Activated naive CD4-positive, alpha-beta T cell treated with anti-CD3 and anti-CD28 coated beads for 36 hours (primary cell): ENCODE data around the gene UBAP1L. TPM values are rescaled to one million over a fixed set of nuclear protein-coding genes. Genes with fewer than 3 reads are reported as not detected.

Experiments used
- CTCF ChIA-PET: fragments of 350-600 bp; sonication (Branson Sonifier 250); formaldehyde crosslinking; loops from one replicate; lab custom pipeline; 2021; ENCODE audit warnings: antibody characterized with exemption; lab: Charles Lee
- DNase-seq: peaks from one replicate; pipeline ENCODE4 v3.0.0-alpha.2; 2020
- H3K27ac Mint-ChIP-seq: one replicate; pipeline ENCODE4 v1.8.0; 2021; ENCODE audit warnings: mild to moderate bottlenecking, mixed read lengths
- H3K27me3 Mint-ChIP-seq: one replicate; pipeline ENCODE4 v1.8.0; 2021; ENCODE audit warnings: low read depth, mixed read lengths
- H3K36me3 Mint-ChIP-seq: one replicate; pipeline ENCODE4 v1.8.0; 2021; ENCODE audit warnings: low read depth, mixed read lengths
- H3K4me1 Mint-ChIP-seq: one replicate; pipeline ENCODE4 v1.8.0; 2021; ENCODE audit warnings: low read depth, mixed read lengths
- H3K4me3 Mint-ChIP-seq: one replicate; pipeline ENCODE4 v1.8.0; 2021; ENCODE audit warnings: mild to moderate bottlenecking, moderate library complexity, mixed read lengths
- H3K9me3 Mint-ChIP-seq: one replicate; pipeline ENCODE4 v1.8.0; 2021; ENCODE audit warnings: mixed read lengths
- intact Hi-C: fragments of 100-400 bp; cut with micrococcal nuclease; formaldehyde crosslinking; loops from one replicate; pipeline ENCODE4 v1.15.1; 2023
- total RNA-seq, 2 experiments: library from RNA; stranded (reverse); gene quantifications; one replicate each; pipeline ENCODE4 v1.2.3, GENCODE V29; 2021

The UBAP1L gene
- total RNA-seq, 2 experiments from 2014 or later: 1.6 to 1.9 TPM

DNA sequence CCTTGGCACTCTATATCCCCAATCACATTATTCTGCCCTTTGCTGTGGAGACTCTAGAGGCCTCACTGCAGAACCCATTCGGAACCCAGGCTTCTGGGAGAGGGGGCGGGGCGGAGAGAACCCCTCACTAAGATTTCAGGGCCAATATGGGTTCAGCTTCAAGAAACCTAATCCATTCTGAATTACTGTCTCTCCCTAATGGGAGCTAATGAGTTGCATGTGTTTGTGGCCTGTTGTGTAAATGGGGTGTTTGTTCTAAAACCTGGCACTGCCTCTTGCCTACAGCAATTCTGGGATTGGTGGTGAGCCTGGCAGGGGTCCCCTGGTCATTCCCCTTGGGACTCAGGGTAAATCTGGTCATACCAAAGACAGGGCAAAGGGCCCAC lies 46.6 kb downstream of the UBAP1L start:
- peaks cover 9% of the 10 kb centered on the region for H3K4me1 Mint-ChIP-seq
- CTCF ChIA-PET: interaction anchor here (1.2 kb wide), 1 partner anchor 8 kb away, joined by 3 read pairs; no protein-coding TSS in a partner anchor
- peaks cover 26% of the 10 kb centered on the region for H3K27me3 Mint-ChIP-seq
- H3K4me3 Mint-ChIP-seq: no peak overlapping the region
- no peaks in the 10 kb centered on the region for H3K9me3 Mint-ChIP-seq
- intact Hi-C loops: no loop called here
- no peak overlapping the region for H3K27ac Mint-ChIP-seq
- no peak for DNase-seq
- H3K36me3 Mint-ChIP-seq: no peaks in the 10 kb centered on the region

DNA sequence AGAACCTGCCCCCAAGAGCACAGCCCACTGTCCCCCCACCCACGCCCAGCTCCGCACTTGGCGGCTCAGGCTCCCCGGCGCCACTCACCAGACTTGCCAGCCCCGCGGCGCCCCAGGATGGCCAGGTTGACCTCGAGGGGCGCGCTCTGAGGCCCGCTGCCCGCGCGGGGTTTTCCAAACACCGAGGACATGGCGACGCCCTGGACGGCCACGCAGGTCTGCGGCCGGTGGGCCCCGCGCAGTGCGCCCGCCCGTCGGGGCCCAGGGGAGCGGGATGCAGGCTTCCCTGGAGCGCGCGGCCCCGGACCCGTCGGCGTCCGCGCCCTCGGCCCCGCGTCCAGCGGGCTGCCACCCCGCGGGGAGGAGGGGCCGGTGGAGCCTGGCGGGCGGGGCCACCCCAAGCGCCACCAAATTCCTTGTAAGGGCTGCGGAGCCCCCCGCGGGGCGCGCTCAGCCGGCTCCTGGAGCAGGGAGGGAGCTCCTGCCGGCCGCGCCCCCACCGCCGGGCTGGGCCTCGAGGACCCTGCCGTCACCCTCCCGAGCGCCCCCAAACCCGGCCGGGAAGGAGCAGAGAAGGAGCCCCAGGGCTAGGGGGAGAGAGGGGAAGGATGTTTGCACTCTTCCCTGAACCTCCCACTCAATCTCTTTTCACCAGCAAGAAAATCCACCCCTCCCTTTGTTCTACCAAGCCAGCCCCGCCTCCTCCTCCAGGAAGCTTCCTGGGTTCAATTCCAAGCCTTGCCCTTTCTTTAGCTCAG lies 47.2 kb downstream of the UBAP1L start, which contains the start of gene RASL12:
Gene RASL12, minus strand, starts transcription at position 347 of the 758 bp plus-strand sequence. Its CDS starts 156 bp downstream, at position 191.
- Mint-ChIP-seq H3K4me1 (peaks cover 9% of the 10 kb centered on the region), H3K27ac (no peak within 1 kb of the TSS), H3K4me3 (peak within 1 kb of the TSS; percentile 30), H3K9me3 (no peaks in the 10 kb centered on the region), H3K36me3 (no peaks in the 10 kb centered on the region), H3K27me3 (peaks cover 26% of the 10 kb centered on the region)
- CTCF ChIA-PET: interaction anchor here (0.9 to 1.2 kb wide), 2 partner anchors 8 to 11 kb away, joined by 3 to 4 read pairs; no protein-coding TSS in a partner anchor
- DNase-seq: no peak
- intact Hi-C loops: no loop called here

DNA sequence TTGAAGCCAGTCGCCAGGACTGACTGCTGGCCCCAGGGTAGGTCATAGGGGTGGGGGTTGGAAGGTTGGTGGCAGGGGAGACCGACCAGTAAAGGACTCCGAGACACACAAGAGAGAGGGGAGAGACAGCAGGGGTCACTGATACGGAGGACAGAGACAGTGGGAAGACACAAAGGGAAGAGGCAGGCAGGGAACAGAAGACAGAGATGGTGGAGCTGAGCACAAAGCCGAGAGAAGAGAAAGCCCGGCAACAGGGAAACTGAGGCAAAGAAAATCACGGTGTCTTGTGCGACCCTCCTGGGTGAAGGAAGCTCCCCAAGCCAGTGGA lies 47.7 kb downstream of the UBAP1L start:
- no peak overlapping the region for H3K27ac Mint-ChIP-seq
- no peaks in the 10 kb centered on the region for H3K36me3 Mint-ChIP-seq
- H3K4me1 Mint-ChIP-seq: peaks cover 9% of the 10 kb centered on the region
- intact Hi-C loops: no loop called here
- DNase-seq: no peak
- peaks cover 26% of the 10 kb centered on the region for H3K27me3 Mint-ChIP-seq
- CTCF ChIA-PET: interaction anchor here (0.9 to 1.2 kb wide), 2 partner anchors 9 to 11 kb away, joined by 3 to 4 read pairs; no protein-coding TSS in a partner anchor
- no peaks in the 10 kb centered on the region for H3K9me3 Mint-ChIP-seq
- H3K4me3 Mint-ChIP-seq: peak overlapping the region; percentile 30

DNA sequence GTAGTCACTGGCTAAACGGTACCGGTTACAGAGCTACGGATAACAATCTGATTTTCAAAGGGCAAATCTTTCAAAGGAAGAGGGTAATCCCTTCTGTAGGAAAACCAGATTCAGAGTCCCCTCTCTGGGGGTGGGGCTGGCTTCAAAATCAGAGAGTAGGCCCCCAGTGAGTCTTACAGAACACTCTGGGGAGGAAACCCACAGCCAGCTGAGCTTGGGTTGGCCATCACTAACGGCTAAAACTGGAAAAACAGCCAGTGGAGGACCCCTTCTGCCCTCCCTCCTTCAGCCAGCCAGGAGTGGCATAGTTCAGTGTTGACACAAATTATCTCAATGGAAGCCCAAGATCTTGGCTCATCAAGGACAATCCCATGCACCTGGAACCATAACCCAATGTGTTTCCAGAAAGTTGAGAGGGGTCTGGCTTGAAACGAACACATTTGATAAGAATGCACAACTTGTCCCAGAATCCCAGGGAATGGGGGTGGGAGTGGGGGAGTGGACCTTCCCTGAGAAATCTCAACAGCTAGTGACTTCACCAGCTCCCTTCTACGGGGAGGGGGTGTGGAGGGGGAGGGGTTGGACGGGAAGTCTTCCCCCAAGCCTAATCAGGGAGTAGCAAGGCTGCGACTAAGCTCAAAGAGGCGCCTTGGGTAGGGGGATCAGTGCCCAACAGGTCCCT lies 48.2 kb downstream of the UBAP1L start:
- no peak for DNase-seq
- peaks cover 26% of the 10 kb centered on the region for H3K27me3 Mint-ChIP-seq
- H3K9me3 Mint-ChIP-seq: no peaks in the 10 kb centered on the region
- intact Hi-C loops: no loop called here
- CTCF ChIA-PET: interaction anchor here (0.6 to 1.2 kb wide), 4 partner anchors 9 to 300 kb away, joined by 3 to 4 read pairs (median 4); no protein-coding TSS in a partner anchor
- H3K36me3 Mint-ChIP-seq: no peaks in the 10 kb centered on the region
- H3K4me1 Mint-ChIP-seq: peaks cover 9% of the 10 kb centered on the region
- H3K4me3 Mint-ChIP-seq: no peak overlapping the region
- no peak overlapping the region for H3K27ac Mint-ChIP-seq

DNA sequence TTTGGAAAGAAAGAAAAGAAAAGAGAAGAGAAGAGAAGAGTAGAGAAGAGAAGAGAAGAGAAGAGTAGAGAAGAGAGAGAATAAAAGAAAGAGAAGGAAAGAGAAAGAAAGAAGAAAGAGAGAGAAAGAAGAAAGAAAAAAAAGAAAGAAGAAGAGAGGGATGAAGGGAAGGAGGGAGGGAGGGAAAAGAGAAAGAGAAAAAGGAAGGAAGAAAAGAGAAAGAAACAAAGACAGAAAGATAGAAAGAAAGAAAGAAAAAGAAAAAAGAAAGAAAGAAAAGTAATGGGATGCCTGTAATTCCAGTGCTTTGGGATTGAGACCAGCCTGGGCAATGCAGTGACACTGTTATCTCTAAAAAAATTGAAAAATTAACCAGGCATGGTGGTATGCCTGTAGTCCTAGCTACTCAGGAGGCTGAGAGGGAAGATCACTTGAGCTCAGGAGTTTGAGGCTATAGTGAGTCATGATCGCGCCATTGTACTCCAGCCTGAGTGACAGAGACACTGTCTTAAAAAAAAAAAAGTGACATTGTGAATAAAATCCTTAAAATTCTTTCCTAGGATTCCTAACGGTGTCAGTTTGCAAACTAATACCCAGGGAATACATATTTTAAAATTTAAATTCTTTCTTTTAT lies 48.9 kb downstream of the UBAP1L start:
- Mint-ChIP-seq H3K36me3 (no peaks in the 10 kb centered on the region), H3K4me1 (peaks cover 9% of the 10 kb centered on the region), H3K27me3 (peaks cover 26% of the 10 kb centered on the region), H3K4me3 (no peak overlapping the region), H3K27ac (no peak overlapping the region), H3K9me3 (no peaks in the 10 kb centered on the region)
- intact Hi-C loops: no loop called here
- CTCF ChIA-PET: interaction anchor here (0.6 to 1.0 kb wide), 3 partner anchors 32 to 651 kb away, joined by 3 to 4 read pairs (median 3); no protein-coding TSS in a partner anchor
- no peak for DNase-seq

DNA sequence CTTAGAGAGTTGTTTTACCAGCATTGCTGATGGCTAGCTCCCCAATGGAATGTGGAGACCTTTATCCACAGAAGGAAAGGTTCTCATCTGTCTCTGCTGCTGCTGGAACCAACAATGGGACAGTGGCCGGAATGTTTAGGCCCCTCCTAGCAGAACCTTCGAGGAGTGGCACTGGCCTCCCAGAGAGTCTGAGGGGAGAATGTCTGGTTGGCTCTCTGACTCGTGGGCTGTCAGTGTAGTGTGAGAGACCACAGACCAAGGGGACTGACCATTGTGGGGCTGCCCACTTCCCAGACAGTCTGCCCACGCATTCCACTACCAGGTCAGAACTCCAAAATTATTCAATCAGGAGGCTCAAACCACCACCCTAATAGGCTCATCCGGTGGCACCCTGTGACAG lies 52.3 kb downstream of the UBAP1L start:
- H3K27me3 Mint-ChIP-seq: peaks cover 20% of the 10 kb centered on the region
- no peaks in the 10 kb centered on the region for H3K36me3 Mint-ChIP-seq
- no peak for DNase-seq
- H3K4me1 Mint-ChIP-seq: peaks cover 3% of the 10 kb centered on the region
- H3K4me3 Mint-ChIP-seq: no peak overlapping the region
- CTCF ChIA-PET: interaction anchor here (0.9 kb wide), 1 partner anchor 29 kb away, joined by 3 read pairs; no protein-coding TSS in a partner anchor
- H3K9me3 Mint-ChIP-seq: no peaks in the 10 kb centered on the region
- H3K27ac Mint-ChIP-seq: no peak overlapping the region
- intact Hi-C loops: no loop called here

DNA sequence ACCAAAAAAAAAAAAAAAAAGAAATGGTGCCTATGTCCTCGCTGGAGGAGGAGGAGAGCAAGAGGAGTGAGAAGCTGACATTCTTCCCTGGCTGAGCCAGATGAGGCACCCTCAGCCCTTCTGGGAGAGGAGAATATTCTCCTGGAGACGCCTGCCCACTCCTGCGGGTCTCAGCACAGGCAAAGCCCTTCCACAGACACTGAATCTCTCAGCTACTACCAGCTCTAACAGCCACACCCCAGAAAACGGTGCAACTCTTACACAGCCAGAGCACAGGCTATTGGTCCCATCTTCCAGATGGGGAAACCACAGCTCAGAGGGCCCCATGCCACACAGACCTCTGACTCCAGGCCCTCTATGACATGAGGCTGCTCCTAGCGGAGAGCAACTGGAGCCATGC lies 52.9 kb downstream of the UBAP1L start:
- intact Hi-C loops: no loop called here
- peaks cover 15% of the 10 kb centered on the region for H3K27me3 Mint-ChIP-seq
- H3K4me3 Mint-ChIP-seq: no peak overlapping the region
- H3K27ac Mint-ChIP-seq: no peak overlapping the region
- H3K4me1 Mint-ChIP-seq: peaks cover under 1% of the 10 kb centered on the region
- no peak for DNase-seq
- H3K36me3 Mint-ChIP-seq: no peaks in the 10 kb centered on the region
- H3K9me3 Mint-ChIP-seq: no peaks in the 10 kb centered on the region
- CTCF ChIA-PET: interaction anchor here (0.7 to 0.9 kb wide), 2 partner anchors 28 to 944 kb away, joined by 3 read pairs; no protein-coding TSS in a partner anchor

DNA sequence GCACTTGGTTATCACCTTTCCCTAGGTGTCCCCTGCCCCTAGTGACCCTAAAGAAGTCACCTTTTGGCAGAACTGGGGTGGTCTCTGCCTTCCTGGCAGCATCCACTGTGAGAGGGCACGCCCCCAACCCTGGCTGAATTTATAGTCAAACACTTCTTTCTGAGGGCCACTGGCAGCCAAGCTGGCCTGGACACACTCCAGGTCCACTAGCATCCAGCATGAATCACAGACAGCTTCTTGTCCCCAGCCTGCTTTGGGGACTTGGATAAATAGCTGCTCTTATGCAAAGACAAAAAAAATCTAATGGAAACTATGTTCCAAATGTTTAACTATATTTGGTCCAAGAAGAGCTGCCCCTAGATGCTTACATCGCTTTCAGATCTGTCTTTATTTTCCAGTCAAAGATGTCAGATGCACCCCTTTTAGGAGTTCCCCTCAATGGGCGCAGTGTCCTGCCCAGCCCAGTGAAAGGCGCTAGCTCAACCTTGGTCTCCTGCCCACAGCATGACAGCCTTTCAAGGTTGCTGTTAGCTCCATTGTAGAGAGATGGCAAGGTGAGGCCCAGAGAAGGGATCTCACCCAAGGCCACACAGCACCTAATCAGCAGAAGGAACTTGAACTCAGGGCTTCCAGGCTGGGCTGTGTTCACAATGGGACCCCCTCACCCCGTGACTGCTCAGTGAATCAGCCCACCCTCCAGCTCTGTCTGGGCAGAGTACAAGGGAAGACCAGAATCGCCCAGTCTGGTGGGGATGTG lies 54.2 kb downstream of the UBAP1L start:
- H3K27ac Mint-ChIP-seq: no peak overlapping the region
- CTCF ChIA-PET: interaction anchor here (0.7 kb wide), 1 partner anchor 18 kb away, joined by 3 read pairs; no protein-coding TSS in a partner anchor

DNA sequence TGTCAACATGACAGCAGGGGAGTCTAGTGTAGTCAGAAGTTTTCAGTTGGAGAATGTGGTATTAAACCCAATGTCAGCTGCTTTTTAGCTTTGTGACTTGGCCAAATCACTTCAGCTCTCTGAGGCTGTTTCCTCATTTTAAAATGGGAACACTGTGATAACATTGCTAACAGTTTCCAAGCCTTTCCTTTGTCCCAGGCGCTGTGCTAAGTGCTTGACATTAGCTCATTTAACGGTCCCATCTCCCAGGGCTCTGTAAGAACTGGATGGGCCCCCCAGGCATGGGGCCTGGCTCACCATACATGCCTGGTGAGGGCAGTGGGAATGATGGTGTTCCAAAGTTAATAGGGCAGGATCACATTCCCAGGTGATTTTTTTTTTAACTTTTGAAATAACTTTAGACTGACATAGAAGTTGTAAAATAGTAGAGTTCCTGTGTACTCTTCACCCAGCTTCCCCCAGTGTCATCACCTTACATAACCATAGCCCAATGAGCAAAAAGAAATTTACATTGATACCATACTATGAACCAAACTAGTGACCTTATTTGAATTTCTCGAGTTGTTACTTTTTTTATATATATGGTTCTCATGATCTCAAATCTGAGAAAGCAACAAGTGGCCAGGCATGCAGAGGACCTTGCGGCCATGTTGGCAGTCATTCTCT lies 54.9 kb downstream of the UBAP1L start:
- CTCF ChIA-PET: no interaction called here

More for the DNA sequence above, 54.2 kb downstream of the UBAP1L start:
- intact Hi-C loops: no loop called here
- Mint-ChIP-seq H3K9me3 (no peaks in the 10 kb centered on the region), H3K4me3 (no peak overlapping the region), H3K27me3 (peaks cover 7% of the 10 kb centered on the region), H3K36me3 (no peaks in the 10 kb centered on the region), H3K4me1 (no peaks in the 10 kb centered on the region)
- no peak for DNase-seq

DNA sequence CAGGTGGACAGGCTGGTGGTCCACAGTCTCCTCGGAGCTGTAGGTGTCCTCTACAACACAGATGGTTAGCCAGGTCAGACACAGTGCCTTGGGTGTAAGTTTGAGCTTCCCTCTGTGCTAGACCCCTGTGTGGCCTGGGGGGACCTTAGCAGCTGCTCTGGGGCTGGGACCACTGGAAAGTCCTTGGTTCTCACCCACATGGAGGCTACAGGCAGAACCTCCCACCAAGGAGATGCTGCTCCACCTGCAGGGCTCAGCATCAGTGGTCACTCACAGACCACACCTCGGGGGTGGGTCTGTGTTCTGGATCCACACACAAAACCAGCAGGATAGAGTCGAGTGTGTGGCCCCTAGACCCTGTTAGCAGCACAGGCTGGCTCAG lies 55.6 kb downstream of the UBAP1L start:
- CTCF ChIA-PET: no interaction called here

More for the DNA sequence above, 54.9 kb downstream of the UBAP1L start:
- Mint-ChIP-seq H3K27me3 (no peaks in the 10 kb centered on the region), H3K27ac (no peak overlapping the region), H3K9me3 (no peaks in the 10 kb centered on the region), H3K4me1 (no peaks in the 10 kb centered on the region), H3K4me3 (no peak overlapping the region), H3K36me3 (no peaks in the 10 kb centered on the region)
- DNase-seq: no peak
- intact Hi-C loops: no loop called here

More for the DNA sequence above, 55.6 kb downstream of the UBAP1L start:
- no peaks in the 10 kb centered on the region for H3K27me3 Mint-ChIP-seq
- no peaks in the 10 kb centered on the region for H3K4me1 Mint-ChIP-seq
- H3K36me3 Mint-ChIP-seq: no peaks in the 10 kb centered on the region
- no peaks in the 10 kb centered on the region for H3K9me3 Mint-ChIP-seq
- DNase-seq: no peak
- no peak overlapping the region for H3K4me3 Mint-ChIP-seq
- intact Hi-C loops: no loop called here
- H3K27ac Mint-ChIP-seq: no peak overlapping the region
